ENCODE measurements around the gene CYSRT1. TPM values are rescaled to one million over a fixed set of nuclear protein-coding genes. Genes with fewer than 3 reads are reported as not detected.

Gene CYSRT1
- total and polyA plus RNA-seq, 2 donors (not counting 1 experiment from before 2014, with no cell fraction given) = 0.22 to 0.51 TPM

GRCh38 chr9:137215196-137215986 is 9.6 kb upstream of the CYSRT1 start:
- no peaks in the 10 kb centered on the region for H3K27me3 Mint-ChIP-seq
- CTCF ChIA-PET = no interaction called here
- Histone ChIP-seq H3K27ac (ENCODE audit: low read length in 2 of 2) (no peak overlapping the region), H4K20me1 (ENCODE audit: control insufficient read depth, insufficient read depth, low read length, poor library complexity, severe bottlenecking) (no peaks in the 10 kb centered on the region), H3K4me1 (ENCODE audit: control insufficient read depth in 2 of 2, insufficient read depth in 2 of 2, low read length in 2 of 2) (no peaks in the 10 kb centered on the region), H3K9me3 (ENCODE audit: control extremely low read depth in 1 of 3, control insufficient read depth in 2 of 3, insufficient read depth in 1 of 3, low read length in 2 of 3) (no peaks in the 10 kb centered on the region), H3K4me2 (replicated peaks; ENCODE audit: low read depth, low read length, poor library complexity, severe bottlenecking) (no peak overlapping the region), H3K27me3 (replicated peaks in 1 of 4; ENCODE audit: control extremely low read depth in 1 of 4, control insufficient read depth in 3 of 4, insufficient read depth in 4 of 4, low read length in 3 of 4) (no peaks in the 10 kb centered on the region), H3K9ac (ENCODE audit: low read length) (no peak overlapping the region), H2AFZ (ENCODE audit: insufficient read depth, low read depth, low read length, poor library complexity, severe bottlenecking) (no peak overlapping the region), H3K4me3 (ENCODE audit: control extremely low read depth in 1 of 5, extremely low read depth in 1 of 5, insufficient read depth in 1 of 5, low read depth in 2 of 5, low read length in 4 of 5) (no peak overlapping the region), H3K79me2 (ENCODE audit: control insufficient read depth, insufficient read depth, low read length) (peaks cover 3% of the 10 kb centered on the region), H3K36me3 (replicated peaks in 1 of 2; ENCODE audit: control extremely low read depth in 1 of 2, control insufficient read depth in 1 of 2, extremely low read depth in 1 of 2, insufficient read depth in 2 of 2, low read length in 1 of 2) (no peaks in the 10 kb centered on the region)
- intact Hi-C loops (cut with micrococcal nuclease) = no loop called here
- TF ChIP-seq EZH2 (IDR thresholded peaks at IDR 0.05; ENCODE audit: borderline replicate concordance, insufficient read depth, low read depth, low read length, poor library complexity, severe bottlenecking) (no peak), CTCF (IDR thresholded peaks at IDR 0.05) (no peak)
- no peak overlapping the region for H3K27ac Mint-ChIP-seq
- H3K4me1 Mint-ChIP-seq = no peaks in the 10 kb centered on the region
- ATAC-seq (ENCODE audit: low read depth) (no peak), DNase-seq (no peak)
- POLR2A ChIA-PET = no interaction called here
- no peaks in the 10 kb centered on the region for H3K9me3 Mint-ChIP-seq (ENCODE audit: insufficient read depth)
- WGBS (ENCODE audit: insufficient coverage) = 97% methylated on average over 22 of the region's 22 CpGs
- H3K4me3 Mint-ChIP-seq = no peak overlapping the region

GRCh38 chr9:137216188-137216965 is 8.6 kb upstream of the CYSRT1 start:
- H3K36me3 ChIP-seq (replicated peaks in 1 of 2; ENCODE audit: control extremely low read depth in 1 of 2, control insufficient read depth in 1 of 2, extremely low read depth in 1 of 2, insufficient read depth in 2 of 2, low read length in 1 of 2) = no peaks in the 10 kb centered on the region
- Mint-ChIP-seq H3K27ac (no peak overlapping the region), H3K9me3 (ENCODE audit: insufficient read depth) (no peaks in the 10 kb centered on the region), H3K4me1 (peaks cover 2% of the 10 kb centered on the region), H3K27me3 (no peaks in the 10 kb centered on the region), H3K4me3 (no peak overlapping the region)
- H3K9me3 ChIP-seq (ENCODE audit: control extremely low read depth in 1 of 3, control insufficient read depth in 2 of 3, insufficient read depth in 1 of 3, low read length in 2 of 3) = no peaks in the 10 kb centered on the region
- no peaks in the 10 kb centered on the region for H3K4me1 ChIP-seq (ENCODE audit: control insufficient read depth in 2 of 2, insufficient read depth in 2 of 2, low read length in 2 of 2)
- no peak overlapping the region for H3K27ac ChIP-seq (ENCODE audit: low read length in 2 of 2)
- H3K27me3 ChIP-seq (replicated peaks in 1 of 4; ENCODE audit: control extremely low read depth in 1 of 4, control insufficient read depth in 3 of 4, insufficient read depth in 4 of 4, low read length in 3 of 4) = no peaks in the 10 kb centered on the region
- H3K79me2 ChIP-seq (ENCODE audit: control insufficient read depth, insufficient read depth, low read length) = peaks cover 3% of the 10 kb centered on the region
- ChIA-PET POLR2A (no interaction called here), CTCF (no interaction called here)
- TF ChIP-seq EZH2 (IDR thresholded peaks at IDR 0.05; ENCODE audit: borderline replicate concordance, insufficient read depth, low read depth, low read length, poor library complexity, severe bottlenecking) = no peak
- TF ChIP-seq CTCF (IDR thresholded peaks at IDR 0.05) = no peak
- DNase-seq = no peak
- no peak overlapping the region for H2AFZ ChIP-seq (ENCODE audit: insufficient read depth, low read depth, low read length, poor library complexity, severe bottlenecking)
- H4K20me1 ChIP-seq (ENCODE audit: control insufficient read depth, insufficient read depth, low read length, poor library complexity, severe bottlenecking) = no peaks in the 10 kb centered on the region
- no peak overlapping the region for H3K4me3 ChIP-seq (ENCODE audit: control extremely low read depth in 1 of 5, extremely low read depth in 1 of 5, insufficient read depth in 1 of 5, low read depth in 2 of 5, low read length in 4 of 5)
- ATAC-seq (ENCODE audit: low read depth) = no peak
- intact Hi-C loops (cut with micrococcal nuclease) = no loop called here
- 99% methylated on average over 29 of the region's 30 CpGs for WGBS (ENCODE audit: insufficient coverage)
- H3K4me2 ChIP-seq (replicated peaks; ENCODE audit: low read depth, low read length, poor library complexity, severe bottlenecking) = no peak overlapping the region
- H3K9ac ChIP-seq (ENCODE audit: low read length) = no peak overlapping the region
